WTC11 (cell line): ENCODE data around the gene PNPLA4. TPM values are rescaled to one million over a fixed set of nuclear protein-coding genes. Genes with fewer than 3 reads are reported as not detected.

ENCODE experiments used
- ATAC-seq: fragments of 200-7000 bp; cut with Tn5 transposase; 2 replicates; pipeline ENCODE4 v1.10.0; 2021; ENCODE audit warnings: mild to moderate bottlenecking, moderate library complexity
- CTCF ChIA-PET: fragments of 300-600 bp; sonication (Branson Sonifier 250); formaldehyde crosslinking; loops from one replicate; lab custom pipeline; 2021; ENCODE audit warnings: antibody characterized with exemption; lab: Charles Lee
- POLR2A ChIA-PET: fragments of 350-600 bp; sonication (Branson Sonifier 250); formaldehyde crosslinking; loops from one replicate; lab custom pipeline; 2021; ENCODE audit warnings: antibody characterized with exemption; lab: Charles Lee
- DNase-seq: peaks from one replicate; pipeline ENCODE4 v3.0.0; 2021; ENCODE audit warnings: low spot score
- H3K27ac Mint-ChIP-seq: 2 replicates; pipeline ENCODE4 v1.8.0; 2021; ENCODE audit warnings: mixed read lengths
- H3K27me3 Mint-ChIP-seq: 2 replicates; pipeline ENCODE4 v1.8.0; 2021; ENCODE audit warnings: low read depth, mild to moderate bottlenecking, moderate library complexity, mixed read lengths
- H3K36me3 Mint-ChIP-seq: 2 replicates; pipeline ENCODE4 v1.8.0; 2021; ENCODE audit warnings: mixed read lengths
- H3K4me1 Mint-ChIP-seq: 2 replicates; pipeline ENCODE4 v1.8.0; 2022; ENCODE audit warnings: mixed read lengths
- H3K4me3 Mint-ChIP-seq: 2 replicates; pipeline ENCODE4 v1.8.0; 2021; ENCODE audit warnings: mild to moderate bottlenecking, moderate library complexity, mixed read lengths
- H3K9me3 Mint-ChIP-seq: 2 replicates; pipeline ENCODE4 v1.8.0; 2021; ENCODE audit warnings: mixed read lengths
- ATF1 ChIP-seq: sonication (generic); formaldehyde crosslinking; IDR thresholded peaks from 2 replicates; pipeline ENCODE4 v1.8.1; 2023; ENCODE audit warnings: mild to moderate bottlenecking, moderate library complexity, missing genetic modification reagents
- CBFB ChIP-seq: sonication (generic); formaldehyde crosslinking; IDR thresholded peaks from 2 replicates; pipeline ENCODE4 v1.8.1; 2022; ENCODE audit warnings: mild to moderate bottlenecking, low read depth, missing genetic modification reagents
- CREM ChIP-seq: sonication (generic); formaldehyde crosslinking; IDR thresholded peaks from 2 replicates; pipeline ENCODE4 v1.8.1; 2022; ENCODE audit warnings: mild to moderate bottlenecking, missing genetic modification reagents, moderate library complexity
- FOXJ3 ChIP-seq: sonication (generic); formaldehyde crosslinking; IDR thresholded peaks from 2 replicates; pipeline ENCODE4 v1.9.0; 2021; ENCODE audit warnings: missing genetic modification reagents, mild to moderate bottlenecking, borderline replicate concordance
- NFATC4 ChIP-seq: fragments of 250-450 bp; sonication (Bioruptor Pico); IDR thresholded peaks from 2 replicates; pipeline ENCODE4 v1.9.0; 2021; ENCODE audit warnings: mild to moderate bottlenecking
- NFE2L1 ChIP-seq: sonication (generic); formaldehyde crosslinking; IDR thresholded peaks from 2 replicates; pipeline ENCODE4 v1.8.1; 2023; ENCODE audit warnings: missing genetic modification reagents
- RELA ChIP-seq: sonication (generic); formaldehyde crosslinking; IDR thresholded peaks from 2 replicates; pipeline ENCODE4 v1.8.1; 2022; ENCODE audit warnings: missing genetic modification reagents, mild to moderate bottlenecking, borderline replicate concordance
- ZNF138 ChIP-seq: sonication (generic); formaldehyde crosslinking; conservative IDR thresholded peaks from 2 replicates; pipeline ENCODE4 v1.8.1; 2022; ENCODE audit warnings: mild to moderate bottlenecking, moderate library complexity, missing genetic modification reagents
- ZNF219 ChIP-seq: sonication (generic); formaldehyde crosslinking; IDR thresholded peaks from 2 replicates; pipeline ENCODE4 v1.8.0; 2023; ENCODE audit warnings: missing genetic modification reagents, mild to moderate bottlenecking, borderline replicate concordance
- ZNF232 ChIP-seq: sonication (generic); formaldehyde crosslinking; IDR thresholded peaks from 2 replicates; pipeline ENCODE4 v1.8.0; 2022; ENCODE audit warnings: mild to moderate bottlenecking, missing genetic modification reagents
- ZNF396 ChIP-seq: fragments of 250-450 bp; sonication (Bioruptor Pico); IDR thresholded peaks from 2 replicates; pipeline ENCODE4 v1.8.0; 2021; ENCODE audit warnings: mild to moderate bottlenecking, moderate library complexity, borderline replicate concordance
- ZNF423 ChIP-seq: fragments of 250-450 bp; sonication (Bioruptor Pico); IDR thresholded peaks from 2 replicates; pipeline ENCODE4 v2.1.2; 2022; ENCODE audit warnings: mild to moderate bottlenecking, moderate library complexity
- ZNF512 ChIP-seq: sonication (generic); formaldehyde crosslinking; IDR thresholded peaks from 2 replicates; pipeline ENCODE4 v1.8.1; 2022; ENCODE audit warnings: missing genetic modification reagents, borderline replicate concordance
- total RNA-seq: library from RNA; stranded (reverse); gene quantifications from 3 replicates; pipeline ENCODE4 v1.2.3, GENCODE V29; 2021
- TF ChIP-seq, protein P1 (sequence below): sonication (generic); formaldehyde crosslinking; IDR thresholded peaks from 2 replicates; pipeline ENCODE4 v1.8.0; 2022; ENCODE audit warnings: mild to moderate bottlenecking, missing genetic modification reagents
- TF ChIP-seq, protein P2 (sequence below): sonication (generic); formaldehyde crosslinking; IDR thresholded peaks from 2 replicates; pipeline ENCODE4 v1.8.1; 2023; ENCODE audit warnings: mild to moderate bottlenecking, missing genetic modification reagents, moderate library complexity
- TF ChIP-seq, protein P3 (sequence below): sonication (generic); formaldehyde crosslinking; IDR thresholded peaks from 2 replicates; pipeline ENCODE4 v1.8.0; 2022; ENCODE audit warnings: mild to moderate bottlenecking, missing genetic modification reagents
- TF ChIP-seq, protein P4 (sequence below): sonication (generic); formaldehyde crosslinking; IDR thresholded peaks from 2 replicates; pipeline ENCODE4 v1.8.0; 2023; ENCODE audit warnings: missing genetic modification reagents
- TF ChIP-seq, protein P5 (sequence below): sonication (generic); formaldehyde crosslinking; IDR thresholded peaks from 2 replicates; pipeline ENCODE4 v1.8.1; 2022; ENCODE audit warnings: mild to moderate bottlenecking, moderate library complexity, missing genetic modification reagents
- TF ChIP-seq, protein P6 (sequence below): sonication (generic); formaldehyde crosslinking; IDR thresholded peaks from 2 replicates; pipeline ENCODE4 v1.8.1; 2022; ENCODE audit warnings: low read depth, missing genetic modification reagents, borderline replicate concordance
- TF ChIP-seq, protein P7 (sequence below): sonication (generic); formaldehyde crosslinking; IDR thresholded peaks from 2 replicates; pipeline ENCODE4 v1.8.0; 2023; ENCODE audit warnings: missing genetic modification reagents, mild to moderate bottlenecking, borderline replicate concordance
- TF ChIP-seq, protein P8 (sequence below): sonication (generic); formaldehyde crosslinking; IDR thresholded peaks from 2 replicates; pipeline ENCODE4 v1.8.1; 2022; ENCODE audit warnings: mild to moderate bottlenecking, missing genetic modification reagents, moderate library complexity, borderline replicate concordance

PNPLA4 gene
- total RNA-seq, 1 experiment from 2014 or later: 11.7 TPM

- Mint-ChIP-seq H3K27ac (no peak overlapping the region), H3K4me1 (peaks cover 9% of the 10 kb centered on the region), H3K36me3 (no peaks in the 10 kb centered on the region), H3K4me3 (no peak overlapping the region), H3K27me3 (no peaks in the 10 kb centered on the region), H3K9me3 (no peaks in the 10 kb centered on the region)
- POLR2A ChIA-PET: no interaction called here
- ATAC-seq (no peak), DNase-seq (no peak)
- TF ChIP-seq ATF1 (no peak), CBFB (no peak), RELA (no peak), CREM (CRISPR knock-in tag) (no peak), ZNF232 (CRISPR knock-in tag) (no peak), ZNF396 (CRISPR knock-in tag) (no peak), NFE2L1 (CRISPR knock-in tag) (no peak), ZNF512 (CRISPR knock-in tag) (no peak), ZNF219 (CRISPR knock-in tag) (no peak)
- TF ChIP-seq, protein P1, sequence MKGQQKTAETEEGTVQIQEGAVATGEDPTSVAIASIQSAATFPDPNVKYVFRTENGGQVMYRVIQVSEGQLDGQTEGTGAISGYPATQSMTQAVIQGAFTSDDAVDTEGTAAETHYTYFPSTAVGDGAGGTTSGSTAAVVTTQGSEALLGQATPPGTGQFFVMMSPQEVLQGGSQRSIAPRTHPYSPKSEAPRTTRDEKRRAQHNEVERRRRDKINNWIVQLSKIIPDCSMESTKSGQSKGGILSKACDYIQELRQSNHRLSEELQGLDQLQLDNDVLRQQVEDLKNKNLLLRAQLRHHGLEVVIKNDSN (CRISPR knock-in tag): no peak
- TF ChIP-seq, protein P2, sequence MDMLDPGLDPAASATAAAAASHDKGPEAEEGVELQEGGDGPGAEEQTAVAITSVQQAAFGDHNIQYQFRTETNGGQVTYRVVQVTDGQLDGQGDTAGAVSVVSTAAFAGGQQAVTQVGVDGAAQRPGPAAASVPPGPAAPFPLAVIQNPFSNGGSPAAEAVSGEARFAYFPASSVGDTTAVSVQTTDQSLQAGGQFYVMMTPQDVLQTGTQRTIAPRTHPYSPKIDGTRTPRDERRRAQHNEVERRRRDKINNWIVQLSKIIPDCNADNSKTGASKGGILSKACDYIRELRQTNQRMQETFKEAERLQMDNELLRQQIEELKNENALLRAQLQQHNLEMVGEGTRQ (CRISPR knock-in tag): no peak
- TF ChIP-seq, protein P3, sequence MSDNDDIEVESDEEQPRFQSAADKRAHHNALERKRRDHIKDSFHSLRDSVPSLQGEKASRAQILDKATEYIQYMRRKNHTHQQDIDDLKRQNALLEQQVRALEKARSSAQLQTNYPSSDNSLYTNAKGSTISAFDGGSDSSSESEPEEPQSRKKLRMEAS (CRISPR knock-in tag): no peak
- TF ChIP-seq, protein P4, sequence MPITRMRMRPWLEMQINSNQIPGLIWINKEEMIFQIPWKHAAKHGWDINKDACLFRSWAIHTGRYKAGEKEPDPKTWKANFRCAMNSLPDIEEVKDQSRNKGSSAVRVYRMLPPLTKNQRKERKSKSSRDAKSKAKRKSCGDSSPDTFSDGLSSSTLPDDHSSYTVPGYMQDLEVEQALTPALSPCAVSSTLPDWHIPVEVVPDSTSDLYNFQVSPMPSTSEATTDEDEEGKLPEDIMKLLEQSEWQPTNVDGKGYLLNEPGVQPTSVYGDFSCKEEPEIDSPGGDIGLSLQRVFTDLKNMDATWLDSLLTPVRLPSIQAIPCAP: no peak
- TF ChIP-seq, protein P5, sequence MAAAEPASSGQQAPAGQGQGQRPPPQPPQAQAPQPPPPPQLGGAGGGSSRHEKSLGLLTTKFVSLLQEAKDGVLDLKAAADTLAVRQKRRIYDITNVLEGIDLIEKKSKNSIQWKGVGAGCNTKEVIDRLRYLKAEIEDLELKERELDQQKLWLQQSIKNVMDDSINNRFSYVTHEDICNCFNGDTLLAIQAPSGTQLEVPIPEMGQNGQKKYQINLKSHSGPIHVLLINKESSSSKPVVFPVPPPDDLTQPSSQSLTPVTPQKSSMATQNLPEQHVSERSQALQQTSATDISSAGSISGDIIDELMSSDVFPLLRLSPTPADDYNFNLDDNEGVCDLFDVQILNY (CRISPR knock-in tag): no peak
- CTCF ChIA-PET: no interaction called here
These were observed 21.3 kb upstream of the PNPLA4 start for GRCh38 chrX:7948483-7948882.

DNA sequence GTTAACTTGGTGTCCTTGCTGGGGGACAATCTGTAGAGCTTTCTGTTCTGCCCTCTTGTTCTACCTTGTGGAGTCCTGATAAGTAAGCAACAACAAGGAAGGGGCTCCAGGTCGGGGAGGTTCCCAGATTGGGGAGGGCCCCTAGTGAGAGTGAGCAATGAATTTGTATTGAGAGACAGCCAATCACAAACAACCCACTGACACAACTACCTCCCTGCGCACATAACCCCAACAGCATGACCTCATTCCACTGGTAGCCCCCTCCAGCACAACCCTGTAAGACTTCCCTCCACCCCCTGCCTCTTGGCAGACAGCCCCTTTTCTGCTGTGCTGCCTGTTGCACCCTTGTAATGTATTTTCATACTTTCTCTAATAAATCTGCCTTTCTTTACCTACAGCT lies 19.7 kb upstream of the PNPLA4 start:
- H3K27ac Mint-ChIP-seq: peak overlapping the region; percentile 24
- CTCF ChIA-PET: no interaction called here
- no peaks in the 10 kb centered on the region for H3K27me3 Mint-ChIP-seq
- POLR2A ChIA-PET: no interaction called here
- DNase-seq (no peak), ATAC-seq (peak; percentile 80)
- H3K4me3 Mint-ChIP-seq: no peak overlapping the region; the same call in 1 of the 2 replicates
- peaks cover 9% of the 10 kb centered on the region for H3K4me1 Mint-ChIP-seq
- H3K36me3 Mint-ChIP-seq: no peaks in the 10 kb centered on the region
- no peaks in the 10 kb centered on the region for H3K9me3 Mint-ChIP-seq
- TF ChIP-seq ZNF138 (CRISPR knock-in tag): no peak
- TF ChIP-seq, protein P6, sequence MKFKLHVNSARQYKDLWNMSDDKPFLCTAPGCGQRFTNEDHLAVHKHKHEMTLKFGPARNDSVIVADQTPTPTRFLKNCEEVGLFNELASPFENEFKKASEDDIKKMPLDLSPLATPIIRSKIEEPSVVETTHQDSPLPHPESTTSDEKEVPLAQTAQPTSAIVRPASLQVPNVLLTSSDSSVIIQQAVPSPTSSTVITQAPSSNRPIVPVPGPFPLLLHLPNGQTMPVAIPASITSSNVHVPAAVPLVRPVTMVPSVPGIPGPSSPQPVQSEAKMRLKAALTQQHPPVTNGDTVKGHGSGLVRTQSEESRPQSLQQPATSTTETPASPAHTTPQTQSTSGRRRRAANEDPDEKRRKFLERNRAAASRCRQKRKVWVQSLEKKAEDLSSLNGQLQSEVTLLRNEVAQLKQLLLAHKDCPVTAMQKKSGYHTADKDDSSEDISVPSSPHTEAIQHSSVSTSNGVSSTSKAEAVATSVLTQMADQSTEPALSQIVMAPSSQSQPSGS (CRISPR knock-in tag): no peak
- TF ChIP-seq ZNF423 (CRISPR knock-in tag): no peak
- TF ChIP-seq, protein P7, sequence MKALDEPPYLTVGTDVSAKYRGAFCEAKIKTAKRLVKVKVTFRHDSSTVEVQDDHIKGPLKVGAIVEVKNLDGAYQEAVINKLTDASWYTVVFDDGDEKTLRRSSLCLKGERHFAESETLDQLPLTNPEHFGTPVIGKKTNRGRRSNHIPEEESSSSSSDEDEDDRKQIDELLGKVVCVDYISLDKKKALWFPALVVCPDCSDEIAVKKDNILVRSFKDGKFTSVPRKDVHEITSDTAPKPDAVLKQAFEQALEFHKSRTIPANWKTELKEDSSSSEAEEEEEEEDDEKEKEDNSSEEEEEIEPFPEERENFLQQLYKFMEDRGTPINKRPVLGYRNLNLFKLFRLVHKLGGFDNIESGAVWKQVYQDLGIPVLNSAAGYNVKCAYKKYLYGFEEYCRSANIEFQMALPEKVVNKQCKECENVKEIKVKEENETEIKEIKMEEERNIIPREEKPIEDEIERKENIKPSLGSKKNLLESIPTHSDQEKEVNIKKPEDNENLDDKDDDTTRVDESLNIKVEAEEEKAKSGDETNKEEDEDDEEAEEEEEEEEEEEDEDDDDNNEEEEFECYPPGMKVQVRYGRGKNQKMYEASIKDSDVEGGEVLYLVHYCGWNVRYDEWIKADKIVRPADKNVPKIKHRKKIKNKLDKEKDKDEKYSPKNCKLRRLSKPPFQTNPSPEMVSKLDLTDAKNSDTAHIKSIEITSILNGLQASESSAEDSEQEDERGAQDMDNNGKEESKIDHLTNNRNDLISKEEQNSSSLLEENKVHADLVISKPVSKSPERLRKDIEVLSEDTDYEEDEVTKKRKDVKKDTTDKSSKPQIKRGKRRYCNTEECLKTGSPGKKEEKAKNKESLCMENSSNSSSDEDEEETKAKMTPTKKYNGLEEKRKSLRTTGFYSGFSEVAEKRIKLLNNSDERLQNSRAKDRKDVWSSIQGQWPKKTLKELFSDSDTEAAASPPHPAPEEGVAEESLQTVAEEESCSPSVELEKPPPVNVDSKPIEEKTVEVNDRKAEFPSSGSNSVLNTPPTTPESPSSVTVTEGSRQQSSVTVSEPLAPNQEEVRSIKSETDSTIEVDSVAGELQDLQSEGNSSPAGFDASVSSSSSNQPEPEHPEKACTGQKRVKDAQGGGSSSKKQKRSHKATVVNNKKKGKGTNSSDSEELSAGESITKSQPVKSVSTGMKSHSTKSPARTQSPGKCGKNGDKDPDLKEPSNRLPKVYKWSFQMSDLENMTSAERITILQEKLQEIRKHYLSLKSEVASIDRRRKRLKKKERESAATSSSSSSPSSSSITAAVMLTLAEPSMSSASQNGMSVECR (CRISPR knock-in tag): no peak
- TF ChIP-seq, protein P8, sequence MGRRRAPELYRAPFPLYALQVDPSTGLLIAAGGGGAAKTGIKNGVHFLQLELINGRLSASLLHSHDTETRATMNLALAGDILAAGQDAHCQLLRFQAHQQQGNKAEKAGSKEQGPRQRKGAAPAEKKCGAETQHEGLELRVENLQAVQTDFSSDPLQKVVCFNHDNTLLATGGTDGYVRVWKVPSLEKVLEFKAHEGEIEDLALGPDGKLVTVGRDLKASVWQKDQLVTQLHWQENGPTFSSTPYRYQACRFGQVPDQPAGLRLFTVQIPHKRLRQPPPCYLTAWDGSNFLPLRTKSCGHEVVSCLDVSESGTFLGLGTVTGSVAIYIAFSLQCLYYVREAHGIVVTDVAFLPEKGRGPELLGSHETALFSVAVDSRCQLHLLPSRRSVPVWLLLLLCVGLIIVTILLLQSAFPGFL (CRISPR knock-in tag): no peak
- TF ChIP-seq NFATC4 (CRISPR knock-in tag): no peak
- TF ChIP-seq FOXJ3 (CRISPR knock-in tag): no peak
